K562 (cell line): ENCODE results near the gene TMEM132D.

Source experiments
- FOXM1 ChIP-seq, 2 experiments: fragments of 450-650 bp in 1 of 2; sonication (generic) in 1 of 2; formaldehyde crosslinking in 1 of 2; IDR thresholded peaks; 2 replicates each; pipeline versions ENCODE4 v1.6.1 to v1.9.0; 2017 to 2022; ENCODE audit warnings: low read depth in 2 of 2, mild to moderate bottlenecking in 2 of 2, missing genetic modification reagents in 1 of 2, moderate library complexity in 1 of 2
- SMC3 ChIP-seq: conservative IDR thresholded peaks from 2 replicates; pipeline ENCODE4 v1.6.1; 2011; ENCODE audit warnings: low read depth, low read length, improper control_type of control experiment; ENCODE audit not compliant: insufficient read depth
- ZKSCAN1 ChIP-seq: fragments of 150-350 bp; IDR thresholded peaks from 2 replicates; pipeline ENCODE4 v1.6.1; 2016; ENCODE audit warnings: low read depth, low read length
- TF ChIP-seq, protein P1 (sequence below): IDR thresholded peaks from 3 replicates; pipeline ENCODE4 v1.6.1; 2011; ENCODE audit warnings: borderline replicate concordance, mild to moderate bottlenecking; ENCODE audit not compliant: insufficient read length, insufficient read depth
- TF ChIP-seq, protein P2 (sequence below): fragments of 250-450 bp; sonication (Bioruptor Pico); IDR thresholded peaks from 2 replicates; pipeline ENCODE4 v1.5.0; 2021

DNA sequence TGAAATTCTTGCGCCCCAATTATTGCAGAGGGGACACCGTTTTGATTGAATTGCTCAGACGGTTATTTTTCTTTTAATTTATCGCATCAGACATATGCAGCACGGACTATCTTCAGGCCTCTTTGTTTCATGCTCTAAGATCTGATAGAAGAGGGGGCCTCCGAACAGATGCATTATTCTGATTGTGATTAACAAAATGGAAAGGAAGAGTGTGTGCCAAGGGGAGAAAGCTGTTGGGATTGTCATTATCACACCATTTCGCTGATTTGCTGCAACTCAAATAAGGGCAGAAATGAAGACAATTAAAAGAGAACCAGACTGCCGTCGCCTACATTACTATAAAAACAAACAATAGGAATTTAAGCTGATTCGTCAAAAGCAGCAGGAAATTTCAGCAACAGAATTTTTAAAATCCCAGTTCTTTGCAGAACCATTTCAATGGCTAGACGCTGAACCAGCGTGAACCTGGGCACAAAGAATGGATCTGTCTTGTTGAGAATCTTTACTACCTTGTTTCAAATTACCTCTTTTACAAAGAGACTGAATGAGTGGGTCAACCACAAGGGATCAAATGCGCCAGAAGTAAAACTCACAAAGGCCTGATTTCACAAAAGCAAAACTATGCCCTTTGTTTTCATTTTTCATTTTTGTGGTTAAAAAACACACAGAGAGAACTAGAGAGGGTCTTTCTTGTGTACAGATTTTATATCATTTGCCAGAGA lies 30.6 kb downstream of the TMEM132D start:
- TF ChIP-seq ZKSCAN1: no peak
- TF ChIP-seq, protein P1, sequence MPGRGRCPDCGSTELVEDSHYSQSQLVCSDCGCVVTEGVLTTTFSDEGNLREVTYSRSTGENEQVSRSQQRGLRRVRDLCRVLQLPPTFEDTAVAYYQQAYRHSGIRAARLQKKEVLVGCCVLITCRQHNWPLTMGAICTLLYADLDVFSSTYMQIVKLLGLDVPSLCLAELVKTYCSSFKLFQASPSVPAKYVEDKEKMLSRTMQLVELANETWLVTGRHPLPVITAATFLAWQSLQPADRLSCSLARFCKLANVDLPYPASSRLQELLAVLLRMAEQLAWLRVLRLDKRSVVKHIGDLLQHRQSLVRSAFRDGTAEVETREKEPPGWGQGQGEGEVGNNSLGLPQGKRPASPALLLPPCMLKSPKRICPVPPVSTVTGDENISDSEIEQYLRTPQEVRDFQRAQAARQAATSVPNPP: no peak
- TF ChIP-seq, protein P2, sequence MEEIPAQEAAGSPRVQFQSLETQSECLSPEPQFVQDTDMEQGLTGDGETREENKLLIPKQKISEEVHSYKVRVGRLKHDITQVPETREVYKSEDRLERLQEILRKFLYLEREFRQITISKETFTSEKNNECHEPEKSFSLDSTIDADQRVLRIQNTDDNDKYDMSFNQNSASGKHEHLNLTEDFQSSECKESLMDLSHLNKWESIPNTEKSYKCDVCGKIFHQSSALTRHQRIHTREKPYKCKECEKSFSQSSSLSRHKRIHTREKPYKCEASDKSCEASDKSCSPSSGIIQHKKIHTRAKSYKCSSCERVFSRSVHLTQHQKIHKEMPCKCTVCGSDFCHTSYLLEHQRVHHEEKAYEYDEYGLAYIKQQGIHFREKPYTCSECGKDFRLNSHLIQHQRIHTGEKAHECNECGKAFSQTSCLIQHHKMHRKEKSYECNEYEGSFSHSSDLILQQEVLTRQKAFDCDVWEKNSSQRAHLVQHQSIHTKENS (CRISPR knock-in tag): no peak
- no peak for TF ChIP-seq SMC3
- TF ChIP-seq FOXM1 (IDR thresholded peaks at IDR 0.05; ENCODE audit: low read depth): no peak
- TF ChIP-seq FOXM1 (CRISPR knock-in tag; IDR thresholded peaks at IDR 0.05; ENCODE audit: low read depth): no peak
